GM18526 (cell line): ENCODE data around the gene SH2D2A.

Experiments
- POLR2A ChIP-seq: IDR thresholded peaks from 3 replicates; pipeline ENCODE4 v1.6.1; 2011; ENCODE audit not compliant: insufficient read length; ENCODE audit errors: extremely low read depth

Gene SH2D2A

GRCh38 chr1:156840186-156840897 lies 23.7 kb upstream of the SH2D2A start:
- no peak for TF ChIP-seq POLR2A

DNA sequence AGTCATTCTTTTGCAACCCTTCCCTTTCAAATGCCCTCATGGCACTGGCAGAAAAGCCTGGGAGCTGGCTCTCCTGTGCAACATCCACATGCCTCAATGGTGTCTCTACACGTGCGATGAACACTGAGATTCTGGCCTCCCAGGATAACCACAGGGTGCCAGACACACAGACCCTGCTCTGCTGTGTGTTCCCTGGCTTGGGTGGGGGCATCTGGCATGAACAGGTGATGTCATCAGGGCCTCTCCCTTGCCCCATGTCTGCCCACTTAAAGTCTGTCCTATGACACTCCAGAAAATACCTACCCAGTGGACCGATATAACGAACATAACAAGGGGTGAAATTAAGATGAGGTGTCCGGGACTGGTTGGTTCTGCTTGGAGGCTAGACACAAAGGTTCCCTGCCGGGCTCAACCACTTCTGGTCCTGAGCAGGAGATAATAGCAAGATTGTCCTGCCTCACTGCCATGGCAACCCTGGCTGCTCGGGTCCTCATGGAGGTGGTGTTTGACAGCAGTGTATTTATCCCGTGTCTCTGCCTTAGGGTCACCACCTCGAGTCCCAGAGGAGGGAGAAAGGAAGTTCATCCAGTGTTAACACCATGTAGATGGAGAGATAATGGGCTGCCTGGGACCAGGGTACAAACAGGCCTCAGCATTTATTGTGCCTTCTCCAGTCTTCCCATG lies 22.9 kb upstream of the SH2D2A start:
- TF ChIP-seq POLR2A = no peak

DNA sequence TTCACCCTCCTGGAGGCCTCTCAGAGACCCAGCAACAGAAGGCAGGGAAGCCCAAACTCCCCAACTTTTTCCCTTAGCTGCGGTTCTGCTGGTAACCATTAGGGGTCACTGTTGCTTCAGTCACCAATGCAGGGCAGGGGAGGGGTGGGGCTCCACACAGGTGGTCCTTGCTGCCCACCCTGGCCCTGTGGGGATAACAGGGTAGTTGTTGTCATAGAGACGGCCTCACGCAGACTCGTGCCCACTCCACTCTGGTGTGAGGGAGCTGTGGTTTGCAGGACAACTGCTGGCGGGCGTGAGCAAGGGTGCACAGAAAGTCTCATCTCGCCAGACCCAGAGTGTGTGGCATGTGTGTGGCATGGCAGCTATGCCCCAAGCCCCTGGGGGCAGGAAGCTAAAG lies 22.3 kb upstream of the SH2D2A start:
- no peak for TF ChIP-seq POLR2A

GRCh38 chr1:156836892-156837291 lies 20.2 kb upstream of the SH2D2A start:
- no peak for TF ChIP-seq POLR2A

DNA sequence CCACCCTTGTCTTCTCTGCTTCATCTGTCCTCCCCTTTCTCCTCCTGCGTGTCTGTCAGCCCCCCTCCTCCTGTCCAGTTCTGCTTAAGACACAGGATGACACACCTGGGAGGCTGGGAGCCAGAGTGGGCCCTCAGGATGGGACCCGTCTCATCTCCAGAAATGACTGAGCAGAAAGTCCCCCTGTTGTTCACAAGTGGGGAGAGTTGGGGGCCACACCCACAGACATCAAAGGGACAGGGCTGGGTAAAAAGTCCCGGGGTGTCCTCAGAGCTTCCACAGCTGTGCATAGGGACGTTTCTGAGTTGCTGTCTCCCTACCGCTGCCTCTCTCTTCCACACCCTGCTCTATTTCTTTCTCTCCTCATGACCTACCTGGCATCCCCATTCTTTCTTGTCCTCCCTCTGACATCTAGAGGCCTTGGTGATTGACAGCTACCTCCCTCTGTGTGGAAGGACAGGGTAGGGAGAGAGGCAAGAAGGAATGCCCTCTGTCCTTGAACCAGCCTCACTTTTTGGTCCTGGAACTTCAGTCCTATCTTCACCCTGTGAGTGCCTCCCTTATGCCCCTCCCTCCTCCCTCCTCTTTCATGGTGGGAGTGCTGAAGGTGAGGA lies 19.5 kb upstream of the SH2D2A start:
- TF ChIP-seq POLR2A = no peak

GRCh38 chr1:156834322-156834721 lies 17.7 kb upstream of the SH2D2A start:
- no peak for TF ChIP-seq POLR2A

GRCh38 chr1:156833603-156834002 lies 17.0 kb upstream of the SH2D2A start:
- TF ChIP-seq POLR2A = no peak

GRCh38 chr1:156832434-156832833 lies 15.8 kb upstream of the SH2D2A start:
- TF ChIP-seq POLR2A = no peak

GRCh38 chr1:156828400-156829124 lies 11.9 kb upstream of the SH2D2A start:
- no peak for TF ChIP-seq POLR2A

GRCh38 chr1:156826630-156827029 lies 10.0 kb upstream of the SH2D2A start:
- no peak for TF ChIP-seq POLR2A

DNA sequence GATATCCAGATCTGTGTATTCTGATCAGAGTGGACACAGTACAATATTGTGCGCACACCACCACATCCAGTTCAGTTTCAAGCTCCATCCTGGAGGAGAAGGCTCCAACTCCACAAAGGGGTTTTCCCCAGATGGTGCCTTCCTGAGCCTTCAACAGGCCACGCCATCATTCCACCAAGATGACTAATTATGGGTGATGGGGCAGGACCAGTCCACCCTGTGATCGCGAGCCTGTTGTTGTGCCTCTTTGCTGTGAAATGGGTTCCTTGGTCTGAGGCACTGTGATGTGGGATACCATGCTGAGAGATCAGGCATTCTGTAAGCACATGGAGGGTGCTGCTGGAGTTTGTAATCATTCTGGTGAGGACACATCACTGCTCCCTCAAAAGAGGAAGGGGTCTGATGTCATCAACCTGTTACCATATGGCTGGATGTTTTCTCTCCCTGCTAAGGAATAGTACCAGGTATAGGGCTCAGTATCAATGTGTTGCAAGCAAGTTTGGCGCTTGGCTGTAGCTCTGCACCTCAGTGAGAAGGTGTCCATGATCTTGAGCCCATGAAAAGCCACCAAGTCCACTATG lies 6.7 kb upstream of the SH2D2A start:
- no peak for TF ChIP-seq POLR2A

DNA sequence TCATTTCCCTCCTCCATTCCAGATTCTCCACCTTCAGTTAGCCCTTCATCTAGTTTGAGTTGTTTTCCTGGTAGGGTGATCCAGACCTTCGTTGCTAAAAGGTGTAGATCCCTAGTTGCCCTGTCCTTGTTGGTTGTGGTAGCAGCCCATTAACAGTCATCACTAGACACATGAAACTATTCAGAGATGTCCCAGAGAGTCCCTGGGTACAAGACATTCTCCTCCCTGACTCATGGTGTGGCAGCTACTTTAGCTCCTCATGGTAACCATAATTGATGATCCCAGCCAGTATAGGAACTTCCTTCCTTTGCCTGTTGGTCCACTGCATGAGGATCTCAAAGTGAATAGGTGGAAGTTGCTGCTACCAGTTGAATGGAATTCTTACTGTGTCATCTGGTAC lies 6.0 kb upstream of the SH2D2A start:
- no peak for TF ChIP-seq POLR2A

- no peak for TF ChIP-seq POLR2A
Measured at GRCh38 chr1:156821801-156822200, 5.2 kb upstream of the SH2D2A start.

DNA sequence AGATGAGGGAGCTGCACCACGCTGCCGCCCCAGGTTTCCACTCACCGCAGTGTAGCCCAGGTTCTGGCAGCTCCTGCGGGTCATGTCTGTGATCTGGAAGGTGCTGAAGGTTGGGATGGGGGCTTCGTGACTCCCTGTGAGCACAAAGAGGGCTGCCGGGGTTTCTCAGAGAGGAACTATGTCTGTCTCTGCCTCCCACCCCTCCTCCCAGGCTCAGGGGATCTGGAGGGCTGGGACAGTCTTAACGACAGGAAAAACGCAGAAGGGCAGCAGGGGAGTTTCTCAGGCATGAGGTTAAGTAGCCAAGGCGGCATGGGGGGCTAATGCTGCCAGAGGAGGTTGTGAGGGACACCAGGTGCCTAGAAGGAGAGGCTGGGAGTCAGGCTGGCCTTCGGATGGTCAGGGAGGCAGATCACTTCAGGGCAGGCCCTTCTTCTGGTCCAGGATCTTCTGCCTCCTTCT lies 656 bp downstream of the SH2D2A start:
- TF ChIP-seq POLR2A = no peak

GRCh38 chr1:156815307-156815826 lies 1.3 kb downstream of the SH2D2A start:
- TF ChIP-seq POLR2A = no peak
